NOMO-1 treated with DMSO at 0.1 percent for 48 hours (cell line): Measurements from ENCODE around the gene DDX24.
A peak's percentile ranks its signal among the peaks of the same experiment; 100 is the strongest.

Source experiments
- DNase-seq: peaks from one replicate; lab custom pipeline; 2025; ENCODE audit not compliant: unreplicated experiment; lab: John Stamatoyannopoulos, UW

The DDX24 gene

DNA sequence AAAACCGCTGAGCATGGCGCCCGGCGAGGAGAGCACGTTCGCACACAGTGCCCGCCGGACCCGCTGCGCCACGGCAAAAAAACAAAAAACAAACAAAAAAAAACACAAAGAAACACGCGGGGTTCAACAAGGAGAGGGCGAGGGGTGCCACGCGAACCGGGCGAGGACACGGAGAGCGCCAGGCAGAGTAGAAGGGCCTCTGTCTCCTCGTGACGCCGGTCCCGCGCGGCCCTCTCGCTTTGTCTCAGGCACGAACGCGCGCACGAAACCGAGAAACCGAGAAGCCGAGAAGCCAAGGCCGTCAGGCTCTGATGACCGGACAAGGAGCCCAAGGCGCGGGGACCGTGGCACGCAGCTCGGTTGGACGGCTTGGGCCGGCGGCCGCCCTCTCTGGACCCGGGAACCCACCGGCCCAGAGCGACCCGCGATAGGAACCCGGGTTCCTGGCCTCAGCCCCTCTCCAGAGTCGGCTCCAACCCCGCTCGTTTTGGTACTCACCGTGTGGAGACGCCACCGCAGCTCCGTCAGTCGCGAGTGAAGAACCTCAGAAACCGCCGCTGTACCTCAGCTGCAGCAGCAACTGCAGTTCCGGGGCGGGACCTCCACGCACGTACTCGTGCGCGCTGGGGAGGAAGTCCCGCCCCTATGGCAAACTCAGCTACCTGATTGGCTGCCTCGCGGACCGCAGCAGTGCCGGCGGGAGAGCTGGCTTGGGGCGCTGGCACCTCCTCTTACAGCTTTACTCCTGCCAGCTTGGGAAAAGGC lies at the start of gene DDX24, which contains the start of gene IFI27L1:
TSS of gene DDX24 (minus strand) at position 582 of the 765 bp plus-strand sequence. CDS start 1,460 bp downstream, outside the sequence.
TSS of gene IFI27L1 (plus strand) at position 690 of the 765 bp plus-strand sequence. CDS start 15,628 bp downstream, outside the sequence.
- DNase-seq, result peak; percentile 93

DNA sequence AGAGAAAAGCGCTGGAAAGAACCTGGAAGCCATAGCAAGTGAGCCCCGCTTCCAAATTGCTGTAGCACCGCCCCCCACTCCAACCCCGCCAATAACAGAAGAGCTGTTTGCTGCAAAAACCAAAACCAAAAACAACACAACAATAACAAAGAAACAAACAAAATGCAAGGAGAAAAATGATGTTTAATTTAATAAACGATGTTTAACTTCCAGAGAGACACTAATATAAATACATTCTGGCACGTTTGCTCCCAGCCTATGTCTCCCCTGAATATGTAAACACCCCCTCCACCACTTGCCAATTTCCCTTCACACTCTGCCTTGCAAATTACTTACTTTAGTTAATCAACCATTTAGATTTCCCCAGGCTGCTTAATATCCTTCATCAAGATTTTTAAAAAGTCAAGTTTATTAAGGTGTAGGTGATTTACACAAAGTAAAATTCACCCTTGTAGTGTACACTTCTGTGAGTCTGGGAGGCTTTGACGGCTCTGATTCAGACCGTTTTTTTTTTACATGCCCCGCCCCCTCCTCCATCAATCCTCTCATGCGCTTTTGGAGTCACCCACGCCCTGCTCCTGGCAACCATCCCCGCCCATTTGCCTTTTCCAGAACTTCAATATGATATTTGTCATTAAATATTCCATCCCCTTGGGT lies 48.9 kb upstream of the DDX24 start:
- DNase-seq, result no peak

GRCh38 chr14:94129111-94129757 lies 48.2 kb upstream of the DDX24 start, which contains the start of gene IFI27L2:
TSS of gene IFI27L2 (minus strand) at chr14:94129604. CDS start at chr14:94129564, 40 bp downstream.
- DNase-seq, result peak; percentile 58

DNA sequence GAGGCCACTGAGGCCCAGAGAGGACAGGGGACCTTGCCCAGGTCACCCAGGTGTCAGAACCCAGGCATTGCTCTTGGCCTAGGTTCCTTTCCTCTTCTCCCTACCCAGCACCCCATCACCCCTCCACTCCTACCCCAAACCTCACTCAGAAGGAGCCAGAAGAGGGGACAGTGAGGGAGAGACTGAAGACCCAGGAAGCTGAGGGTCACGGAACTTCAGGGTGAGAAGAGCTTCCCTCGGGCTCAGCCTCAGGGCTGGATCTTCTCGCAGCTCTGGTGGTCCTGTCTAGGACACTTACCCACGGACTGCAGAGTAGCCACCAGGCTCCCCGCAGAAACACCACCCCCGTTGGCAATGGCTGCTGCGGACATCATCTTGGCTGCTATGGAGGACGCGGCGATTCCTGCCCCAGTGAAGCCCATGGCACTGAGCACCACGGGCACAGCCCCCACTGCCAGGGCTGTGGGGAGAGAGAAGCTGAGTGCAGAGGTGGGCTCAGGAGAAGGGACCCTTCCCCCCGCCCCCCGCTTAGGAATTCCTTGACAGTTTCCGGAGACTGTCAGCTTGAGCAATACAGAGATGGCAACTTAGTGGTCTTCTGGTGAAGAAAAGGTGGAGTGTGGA lies 47.3 kb upstream of the DDX24 start:
- no peak for DNase-seq

DNA sequence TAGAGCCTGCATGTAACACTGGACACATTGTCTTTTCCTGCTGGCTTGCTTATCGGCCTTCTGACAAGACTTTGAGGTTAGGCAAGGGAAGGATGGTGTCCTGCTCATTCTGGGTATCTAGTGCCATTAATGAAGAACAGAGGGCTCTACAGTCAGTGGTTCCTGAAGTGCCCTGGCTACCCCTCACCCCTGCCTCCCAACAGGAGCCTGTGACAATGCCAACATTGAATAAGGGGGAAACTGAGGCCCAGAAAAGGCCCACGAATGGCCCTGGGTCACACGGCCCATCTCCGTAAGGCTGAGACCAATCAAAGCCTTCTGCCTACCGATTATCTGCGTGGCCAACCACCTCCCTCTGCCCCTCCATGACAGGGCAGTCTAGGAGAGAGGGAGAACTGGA lies 46.3 kb upstream of the DDX24 start:
- no peak for DNase-seq

DNA sequence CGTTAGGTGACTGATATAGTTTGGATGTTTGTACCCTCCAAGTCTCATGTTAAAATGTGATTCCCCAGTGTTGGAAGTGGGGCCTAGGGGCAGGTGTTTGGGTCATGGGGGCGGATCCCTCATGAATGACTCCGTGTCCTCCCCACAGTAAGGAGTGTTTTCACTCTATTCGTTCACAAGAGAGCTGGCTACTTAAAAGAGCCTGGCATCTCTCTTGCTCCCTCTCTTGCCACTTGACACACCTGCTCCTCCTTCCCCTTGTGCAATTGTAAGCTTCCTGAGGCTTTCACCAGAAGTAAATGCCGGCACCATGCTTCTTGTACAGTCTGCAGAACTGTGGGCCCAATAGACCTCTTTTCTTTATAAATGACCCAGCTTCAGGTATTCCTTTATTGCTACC lies 45.8 kb upstream of the DDX24 start:
- no peak for DNase-seq

DNA sequence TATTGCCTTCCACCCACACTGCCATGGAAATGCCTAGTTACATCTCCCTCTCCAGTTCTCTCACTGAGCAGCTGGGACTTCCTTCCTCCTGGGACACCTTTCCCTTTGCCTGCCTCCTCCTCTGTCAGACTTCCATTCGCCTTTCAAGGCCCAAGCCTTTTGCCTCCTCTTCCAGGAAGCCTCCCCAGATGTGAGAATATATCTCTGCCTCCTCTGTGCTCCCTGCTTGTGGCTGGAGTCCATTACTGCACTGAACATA lies 45.3 kb upstream of the DDX24 start:
- no peak for DNase-seq

DNA sequence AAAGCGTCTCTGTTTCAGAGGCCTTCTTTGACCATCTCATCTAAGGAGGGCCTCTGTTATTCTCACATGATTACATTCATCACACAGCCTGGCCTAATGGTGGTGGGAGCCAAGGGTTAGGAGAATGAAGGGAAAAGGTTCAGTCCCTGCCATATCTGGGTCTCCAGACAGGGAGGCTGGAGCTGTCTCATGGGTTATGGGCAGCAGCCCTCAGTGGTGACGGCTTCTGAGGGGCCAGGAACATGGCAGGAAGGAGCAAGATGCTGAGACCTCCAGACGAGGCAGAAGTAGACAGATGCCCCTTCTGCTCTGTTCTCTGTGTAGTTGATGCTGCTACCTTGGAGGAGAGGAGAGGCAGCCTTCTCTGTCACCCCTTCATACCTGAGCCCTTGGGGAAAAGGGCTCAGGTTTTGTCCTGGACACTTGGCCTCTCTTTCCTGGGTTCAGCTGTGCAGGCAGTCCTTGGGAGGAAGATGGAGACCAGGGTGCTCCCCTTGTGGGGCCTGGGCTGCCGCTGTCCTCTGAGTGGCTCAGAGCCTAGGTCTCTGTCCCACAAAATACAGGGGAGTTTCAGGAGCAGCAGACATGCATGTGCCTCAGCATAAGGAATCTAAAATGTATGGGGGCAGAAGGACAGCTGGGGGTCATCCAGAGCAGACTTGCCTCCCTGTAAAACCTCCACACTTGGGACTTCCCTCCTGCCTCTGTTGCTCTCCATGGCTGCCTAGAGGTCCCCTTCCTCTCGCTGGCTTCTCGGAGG lies 44.8 kb upstream of the DDX24 start:
- no peak for DNase-seq

DNA sequence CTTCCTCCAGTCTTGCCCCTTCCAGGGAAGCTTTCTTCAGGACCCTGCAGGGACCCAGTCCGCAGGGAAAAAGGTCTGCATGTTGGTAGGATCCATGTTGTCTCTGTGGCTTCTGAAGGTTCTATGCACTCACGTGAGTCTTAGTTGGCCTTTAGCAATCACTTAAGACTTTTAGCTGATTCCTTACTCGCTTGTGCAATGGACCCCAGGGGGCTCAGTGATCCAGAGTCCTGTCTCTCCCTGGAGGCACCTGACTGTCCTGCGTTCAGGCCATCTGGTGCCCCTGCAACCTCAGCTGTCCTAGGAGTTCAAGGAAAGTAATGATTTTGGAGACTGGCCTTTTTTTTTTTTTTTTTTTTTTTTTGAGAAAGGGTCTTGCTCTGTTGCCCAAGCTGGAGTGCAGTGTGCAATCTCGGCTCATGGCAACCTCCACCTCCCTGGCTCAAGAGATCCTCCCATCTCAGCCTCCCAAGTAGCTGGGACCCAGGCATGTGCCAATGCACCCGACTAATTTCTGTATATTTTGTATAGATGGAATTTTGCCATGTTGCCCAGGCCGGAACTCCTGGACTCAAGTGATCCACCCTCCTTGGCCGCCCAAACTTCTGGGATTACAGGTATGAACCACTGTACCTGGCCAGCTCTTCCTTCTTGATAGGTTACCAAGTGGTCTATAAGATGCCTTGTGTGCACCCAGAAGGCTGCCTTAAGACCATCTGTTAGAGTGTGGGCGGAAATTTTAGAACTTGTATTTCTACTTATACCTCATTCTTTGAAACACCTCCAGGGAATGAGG lies 43.8 kb upstream of the DDX24 start:
- no peak for DNase-seq

GRCh38 chr14:94123868-94124267 lies 42.9 kb upstream of the DDX24 start:
- no peak for DNase-seq

GRCh38 chr14:94123296-94123695 lies 42.3 kb upstream of the DDX24 start:
- no peak for DNase-seq

DNA sequence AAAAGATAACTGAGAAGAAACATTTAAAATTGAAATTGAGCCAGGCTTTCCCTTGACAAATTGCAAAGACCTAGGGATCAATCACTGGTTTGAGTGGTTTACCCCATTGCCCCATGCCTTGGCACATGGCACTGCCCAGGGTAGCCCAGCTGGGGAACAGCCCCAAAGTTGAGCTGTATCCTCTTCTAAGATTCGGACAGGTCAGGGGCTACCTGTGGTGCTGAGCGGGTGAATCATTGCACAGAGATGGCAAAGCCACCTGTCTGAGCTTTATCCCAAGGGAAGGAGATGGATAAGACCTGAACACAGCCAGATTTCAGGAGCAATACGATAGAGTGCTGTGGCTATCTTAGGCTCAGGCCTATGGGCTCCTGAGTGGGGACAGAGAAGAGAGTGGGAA lies 41.4 kb upstream of the DDX24 start:
- no peak for DNase-seq

DNA sequence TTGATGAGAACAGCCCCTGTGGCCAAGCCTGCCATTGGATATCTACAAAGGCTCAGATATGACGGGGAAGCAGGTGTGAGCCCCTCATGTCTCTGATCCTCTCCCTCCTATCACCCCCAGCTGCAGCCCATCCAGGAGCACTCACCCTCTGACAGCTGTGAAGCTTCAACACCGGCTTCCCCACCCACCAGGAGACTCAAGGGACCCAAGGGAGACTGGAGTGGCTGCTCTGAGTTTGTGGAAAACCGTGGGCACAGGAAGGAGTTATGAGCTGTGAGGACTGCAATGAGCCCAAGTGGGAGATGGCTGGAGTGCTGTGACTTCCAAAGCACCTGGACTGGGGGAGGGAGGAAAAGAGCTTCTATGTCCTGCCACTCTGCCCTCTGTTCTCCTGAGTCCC lies 40.5 kb upstream of the DDX24 start:
- DNase-seq, result no peak

DNA sequence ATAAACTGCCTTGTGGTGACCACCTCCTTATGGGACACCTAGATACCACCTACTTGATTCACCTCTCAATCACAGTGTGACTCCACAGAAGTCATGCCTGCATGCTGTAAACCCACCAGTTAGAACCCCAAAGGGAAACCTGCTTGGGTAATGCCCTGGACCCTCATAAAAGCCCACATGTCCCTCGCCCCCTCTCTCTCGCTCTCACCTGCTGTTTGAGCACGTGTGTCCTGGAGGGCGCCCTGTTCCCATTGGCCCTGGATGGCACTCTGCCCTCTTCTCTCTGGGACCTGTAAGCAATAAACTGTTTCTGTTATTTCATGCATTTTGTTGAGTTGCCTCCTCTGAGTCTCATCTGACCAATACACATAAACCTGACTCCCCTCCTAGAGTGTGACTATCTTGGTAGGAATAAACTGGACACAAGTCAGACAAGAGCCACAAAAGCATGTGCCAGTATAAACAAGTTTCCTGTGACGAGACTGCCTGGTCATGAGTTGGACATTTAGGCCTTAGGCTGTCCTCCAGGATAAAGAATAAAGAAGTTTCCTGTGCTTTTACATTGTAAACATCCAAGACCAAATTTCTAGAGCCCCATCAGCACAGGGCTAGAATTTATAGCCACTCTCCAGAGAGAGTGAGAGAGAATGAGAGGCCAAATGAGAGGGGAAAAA lies 39.8 kb upstream of the DDX24 start:
- DNase-seq, result no peak

GRCh38 chr14:94119071-94119470 lies 38.1 kb upstream of the DDX24 start:
- DNase-seq, result no peak

GRCh38 chr14:94117856-94118255 lies 36.9 kb upstream of the DDX24 start:
- no peak for DNase-seq

- DNase-seq, result no peak
Measured at GRCh38 chr14:94116701-94117100, 35.7 kb upstream of the DDX24 start.

GRCh38 chr14:94115631-94116030 lies 34.6 kb upstream of the DDX24 start:
- DNase-seq, result no peak

GRCh38 chr14:94115058-94115591 lies 34.1 kb upstream of the DDX24 start:
- no peak for DNase-seq
